ENCODE results near the gene ZSCAN21. TPM values are rescaled to one million over a fixed set of nuclear protein-coding genes. Genes with fewer than 3 reads are reported as not detected.

The ZSCAN21 gene
- total RNA-seq, 1 experiment from 2014 or later, result 7.3 TPM

- H4K20me1 ChIP-seq (ENCODE audit: low read length), result no peaks in the 10 kb centered on the region
- H3K4me3 ChIP-seq (ENCODE audit: low read length), result no peak overlapping the region
- TF ChIP-seq EZH2phosphoT487 (IDR thresholded peaks at IDR 0.05; ENCODE audit: borderline replicate concordance, low read length), result no peak
- TF ChIP-seq, protein P1, sequence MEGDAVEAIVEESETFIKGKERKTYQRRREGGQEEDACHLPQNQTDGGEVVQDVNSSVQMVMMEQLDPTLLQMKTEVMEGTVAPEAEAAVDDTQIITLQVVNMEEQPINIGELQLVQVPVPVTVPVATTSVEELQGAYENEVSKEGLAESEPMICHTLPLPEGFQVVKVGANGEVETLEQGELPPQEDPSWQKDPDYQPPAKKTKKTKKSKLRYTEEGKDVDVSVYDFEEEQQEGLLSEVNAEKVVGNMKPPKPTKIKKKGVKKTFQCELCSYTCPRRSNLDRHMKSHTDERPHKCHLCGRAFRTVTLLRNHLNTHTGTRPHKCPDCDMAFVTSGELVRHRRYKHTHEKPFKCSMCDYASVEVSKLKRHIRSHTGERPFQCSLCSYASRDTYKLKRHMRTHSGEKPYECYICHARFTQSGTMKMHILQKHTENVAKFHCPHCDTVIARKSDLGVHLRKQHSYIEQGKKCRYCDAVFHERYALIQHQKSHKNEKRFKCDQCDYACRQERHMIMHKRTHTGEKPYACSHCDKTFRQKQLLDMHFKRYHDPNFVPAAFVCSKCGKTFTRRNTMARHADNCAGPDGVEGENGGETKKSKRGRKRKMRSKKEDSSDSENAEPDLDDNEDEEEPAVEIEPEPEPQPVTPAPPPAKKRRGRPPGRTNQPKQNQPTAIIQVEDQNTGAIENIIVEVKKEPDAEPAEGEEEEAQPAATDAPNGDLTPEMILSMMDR (conservative IDR thresholded peaks at IDR 0.05; ENCODE audit: low read depth, low read length), result peak; percentile 50
- H3K36me3 ChIP-seq (ENCODE audit: low read depth, low read length), result no peaks in the 10 kb centered on the region
- BruUV-seq (replicated peaks), result no TSS peak
- ATAC-seq, result peak; percentile 71
- ChIA-PET POLR2A (ENCODE audit: unreplicated experiment) (interaction anchor here (0.6 kb wide), 1 partner anchor 84 kb away, joined by 18 read pairs; no protein-coding TSS in a partner anchor), CTCF (no interaction called here)
- peak overlapping the region; percentile 13; the same call in 1 of the 2 replicates for H3K4me2 ChIP-seq (ENCODE audit: low read length)
- H3K27ac ChIP-seq (ENCODE audit: low read length), result no peak overlapping the region
- no peaks in the 10 kb centered on the region for H3K27me3 ChIP-seq (ENCODE audit: low read length)
- intact Hi-C loops (cut with micrococcal nuclease), result loop anchor here (2.0 kb wide), 1 partner anchor 50 kb away; no protein-coding TSS in a partner anchor
- H3K9me3 ChIP-seq (ENCODE audit: low read length), result no peaks in the 10 kb centered on the region
- no peaks in the 10 kb centered on the region for H3K9me2 ChIP-seq (replicated peaks; ENCODE audit: low read length)
- H3F3A ChIP-seq (ENCODE audit: low read length, unreplicated experiment), result peaks cover 6% of the 10 kb centered on the region
- peaks cover 20% of the 10 kb centered on the region for H3K4me1 ChIP-seq (ENCODE audit: insufficient read depth, low read length)
- H3K79me2 ChIP-seq (ENCODE audit: low read length), result no peaks in the 10 kb centered on the region
- peak overlapping the region; percentile 48; the same call in 1 of the 2 replicates for H2AFZ ChIP-seq (ENCODE audit: low read length)
- peak; percentile 44 for DNase-seq
- no peak overlapping the region for H3K9ac ChIP-seq (ENCODE audit: low read length)
These were observed 4.9 kb upstream of the ZSCAN21 start for GRCh38 chr7:100044718-100045117.

GRCh38 chr7:100048680-100049079 is 894 bp upstream of the ZSCAN21 start:
- Histone ChIP-seq H3K36me3 (ENCODE audit: low read depth, low read length) (no peaks in the 10 kb centered on the region), H3K4me3 (ENCODE audit: low read length) (no peak overlapping the region), H3K4me2 (ENCODE audit: low read length) (no peak overlapping the region), H3K9ac (ENCODE audit: low read length) (no peak overlapping the region), H3F3A (ENCODE audit: low read length, unreplicated experiment) (no peaks in the 10 kb centered on the region), H4K20me1 (ENCODE audit: low read length) (no peaks in the 10 kb centered on the region), H3K9me2 (replicated peaks; ENCODE audit: low read length) (no peaks in the 10 kb centered on the region), H3K27ac (ENCODE audit: low read length) (no peak overlapping the region), H2AFZ (ENCODE audit: low read length) (peak overlapping the region; percentile 96; the same call in 1 of the 2 replicates), H3K27me3 (ENCODE audit: low read length) (no peaks in the 10 kb centered on the region), H3K79me2 (ENCODE audit: low read length) (peaks cover 4% of the 10 kb centered on the region; the same call in 1 of the 2 replicates), H3K9me3 (ENCODE audit: low read length) (no peaks in the 10 kb centered on the region), H3K4me1 (ENCODE audit: insufficient read depth, low read length) (peaks cover 13% of the 10 kb centered on the region)
- POLR2A ChIA-PET (ENCODE audit: unreplicated experiment), result no interaction called here
- TF ChIP-seq EZH2phosphoT487 (IDR thresholded peaks at IDR 0.05; ENCODE audit: borderline replicate concordance, low read length), result no peak
- TF ChIP-seq, protein P1 (conservative IDR thresholded peaks at IDR 0.05; ENCODE audit: low read depth, low read length), result no peak
- no peak for TF ChIP-seq EZH2 (IDR thresholded peaks at IDR 0.05; ENCODE audit: low read length, unreplicated experiment)
- DNase-seq, result no peak
- CTCF ChIA-PET, result no interaction called here
- no TSS peak for BruUV-seq (replicated peaks)
- intact Hi-C loops (cut with micrococcal nuclease), result loop anchor here (1.0 to 2.0 kb wide), 3 partner anchors 33 to 130 kb away; partner anchors contain the start of genes TRIM4 and ZKSCAN1
- ATAC-seq, result no peak

- intact Hi-C loops (cut with micrococcal nuclease), result no loop called here
- H3K9me2 ChIP-seq (replicated peaks; ENCODE audit: low read length), result no peaks in the 10 kb centered on the region
- H3K4me1 ChIP-seq (ENCODE audit: insufficient read depth, low read length), result peaks cover 13% of the 10 kb centered on the region
- H4K20me1 ChIP-seq (ENCODE audit: low read length), result no peaks in the 10 kb centered on the region
- no peak overlapping the region for H2AFZ ChIP-seq (ENCODE audit: low read length)
- ChIA-PET CTCF (interaction anchor here (1.5 kb wide), 1 partner anchor 58 kb away, joined by 3 read pairs; no protein-coding TSS in a partner anchor), POLR2A (ENCODE audit: unreplicated experiment) (no interaction called here)
- H3K9ac ChIP-seq (ENCODE audit: low read length), result no peak overlapping the region
- BruUV-seq (replicated peaks), result no TSS peak
- DNase-seq (no peak), ATAC-seq (no peak)
- TF ChIP-seq EZH2 (IDR thresholded peaks at IDR 0.05; ENCODE audit: low read length, unreplicated experiment) (no peak), EZH2phosphoT487 (IDR thresholded peaks at IDR 0.05; ENCODE audit: borderline replicate concordance, low read length) (no peak)
- TF ChIP-seq, protein P1 (conservative IDR thresholded peaks at IDR 0.05; ENCODE audit: low read depth, low read length), result no peak
- H3K79me2 ChIP-seq (ENCODE audit: low read length), result peaks cover 4% of the 10 kb centered on the region; the same call in 1 of the 2 replicates
- no peaks in the 10 kb centered on the region for H3K27me3 ChIP-seq (ENCODE audit: low read length)
- H3K4me3 ChIP-seq (ENCODE audit: low read length), result no peak overlapping the region
- no peak overlapping the region for H3K27ac ChIP-seq (ENCODE audit: low read length)
- no peaks in the 10 kb centered on the region for H3F3A ChIP-seq (ENCODE audit: low read length, unreplicated experiment)
- no peaks in the 10 kb centered on the region for H3K9me3 ChIP-seq (ENCODE audit: low read length)
- no peaks in the 10 kb centered on the region for H3K36me3 ChIP-seq (ENCODE audit: low read depth, low read length)
- no peak overlapping the region for H3K4me2 ChIP-seq (ENCODE audit: low read length)
These were observed 2.0 kb downstream of the ZSCAN21 start for GRCh38 chr7:100051611-100052010.
